GM21423 (cell line): ENCODE data around the gene PCYT1B.

Experiments used
- ATAC-seq: cut with Tn5 transposase; IDR thresholded peaks from one replicate; pipeline ENCODE4 v1.9.1; 2021; ENCODE audit warnings: mild to moderate bottlenecking, moderate library complexity; ENCODE audit not compliant: unreplicated experiment

Gene PCYT1B

DNA sequence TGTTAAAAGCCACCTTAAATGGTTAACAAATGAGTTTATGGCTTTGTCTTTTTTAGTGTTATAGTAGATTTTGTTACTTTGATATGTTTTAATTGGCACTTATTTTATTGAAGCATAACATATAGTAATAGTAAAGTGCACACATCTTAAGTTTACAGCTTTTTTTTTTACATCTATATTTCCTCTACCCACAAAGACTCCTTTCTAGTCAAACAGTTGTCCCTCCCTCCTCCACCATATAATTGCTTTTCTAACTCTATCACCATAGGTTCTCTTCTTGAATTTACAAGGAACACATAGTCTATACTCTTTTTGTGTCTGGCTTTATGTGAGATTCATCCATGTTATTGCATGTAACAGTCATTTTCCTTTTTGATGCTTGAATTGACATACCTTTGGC lies 110.6 kb downstream of the PCYT1B start:
- ATAC-seq = no peak

- ATAC-seq = no peak
These were observed 118.5 kb downstream of the PCYT1B start for GRCh38 chrX:24528605-24529004.

DNA sequence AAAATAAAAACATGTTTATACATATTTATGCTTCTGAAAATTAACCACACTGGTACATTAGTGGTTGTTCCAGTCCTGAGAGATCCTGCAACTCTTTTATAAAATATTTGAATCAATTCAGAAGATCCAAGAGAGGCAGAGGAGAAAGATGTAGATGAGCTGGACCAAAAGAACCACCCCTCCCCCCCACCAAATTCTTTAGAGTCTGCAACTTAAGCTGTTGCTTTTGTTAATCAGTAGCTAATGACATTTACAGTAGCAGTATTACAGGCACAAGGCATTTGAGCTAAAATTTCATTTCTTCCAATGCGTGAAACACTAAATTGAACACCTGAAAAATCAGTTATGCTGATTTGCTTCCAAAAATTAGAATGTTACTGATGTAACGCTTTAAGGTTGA lies 120.5 kb downstream of the PCYT1B start:
- no peak for ATAC-seq

- ATAC-seq = no peak
These were observed 121.7 kb downstream of the PCYT1B start for GRCh38 chrX:24525455-24525854.

- ATAC-seq = no peak
These were observed 126.7 kb downstream of the PCYT1B start for GRCh38 chrX:24520472-24520871.

DNA sequence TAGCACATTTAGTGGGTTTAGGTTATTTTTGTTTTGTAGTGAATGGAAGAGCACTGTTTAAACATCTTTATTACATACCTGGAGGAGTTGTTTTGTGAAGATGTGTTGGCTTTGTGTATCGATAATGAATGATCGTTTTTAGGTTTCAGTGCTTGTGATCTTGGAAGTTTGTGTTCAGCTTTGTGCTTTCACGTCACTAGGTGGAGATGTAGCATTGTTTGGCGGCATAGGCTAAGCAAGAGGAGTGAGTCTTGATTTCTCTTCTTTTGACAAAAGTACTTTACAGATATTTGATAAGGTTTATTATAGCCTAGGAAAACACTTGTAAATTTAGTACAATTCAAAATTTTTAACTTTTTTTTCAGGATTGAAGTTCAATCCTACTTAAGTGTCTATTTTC lies 131.7 kb downstream of the PCYT1B start:
- ATAC-seq = no peak

- ATAC-seq = peak; percentile 96
These were observed 133.7 kb downstream of the PCYT1B start for GRCh38 chrX:24513416-24513815.

DNA sequence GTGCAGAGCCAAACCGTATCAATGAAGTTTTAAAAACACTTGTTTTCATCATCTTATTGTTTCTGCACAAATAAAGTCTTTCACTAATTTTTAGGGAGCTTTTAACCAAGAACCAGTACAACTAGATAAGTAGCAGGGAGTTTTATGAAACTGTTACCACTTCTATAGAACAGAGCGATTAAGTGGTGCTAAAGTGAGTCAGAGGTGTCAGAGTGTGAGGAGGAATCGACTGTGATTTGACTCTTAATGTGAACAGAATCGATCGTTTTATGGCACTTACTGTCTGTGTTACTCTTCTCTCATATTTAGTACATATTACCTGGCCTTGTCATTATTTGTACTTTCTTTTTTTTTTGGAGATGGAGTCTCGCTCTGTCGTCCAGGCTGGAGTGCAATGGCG lies 138.8 kb downstream of the PCYT1B start:
- no peak for ATAC-seq
